ENCODE results near the gene MUS81. TPM values are rescaled to one million over a fixed set of nuclear protein-coding genes. Genes with fewer than 3 reads are reported as not detected.

Gene MUS81
- total and polyA plus RNA-seq, 2 of the 13 experiments (the other 11 are each of a cell fraction or from before 2014, with no cell fraction given), result 25.6 to 30.2 TPM

DNA sequence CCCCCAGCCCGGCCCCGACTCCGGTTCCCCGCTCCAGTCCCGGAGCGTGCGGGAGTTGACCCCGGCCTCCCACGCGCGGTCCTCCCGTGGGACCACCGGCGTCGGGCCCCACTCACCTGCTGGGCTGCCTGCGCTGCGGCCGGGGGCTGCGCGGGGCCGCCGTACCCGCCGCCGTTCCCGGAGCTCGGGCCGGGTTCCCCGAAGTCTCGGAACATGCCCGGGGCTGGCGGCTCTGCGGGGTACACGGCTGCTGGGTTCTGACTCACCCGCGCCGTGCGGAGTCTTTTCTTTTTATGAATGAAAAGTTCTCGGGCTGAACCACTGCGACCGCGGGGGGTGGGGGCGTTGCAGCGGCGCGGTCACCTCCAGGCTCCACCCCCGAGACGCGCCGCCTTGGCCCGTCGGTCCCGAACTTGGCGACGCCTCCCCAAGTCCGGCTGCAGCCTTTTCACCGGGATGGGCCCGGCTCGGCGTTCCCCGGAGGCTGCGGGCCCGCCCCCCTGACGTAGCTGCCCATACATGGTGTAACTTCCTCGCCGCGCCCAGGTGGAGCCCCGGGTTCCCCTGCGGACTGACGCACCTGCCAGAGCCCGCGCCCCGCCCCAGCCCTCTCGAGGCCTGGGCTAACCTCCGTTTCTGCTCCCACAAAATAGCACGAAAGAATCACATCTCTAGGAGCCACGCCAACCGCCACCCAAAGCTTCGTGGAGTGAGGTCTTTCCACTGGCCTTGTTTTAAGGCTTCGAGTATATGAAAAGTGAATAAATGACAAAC lies 40.1 kb downstream of the MUS81 start, which contains the start of gene FOSL1 (continued):
- TF ChIP-seq FOXM1 (CRISPR knock-in tag; IDR thresholded peaks at IDR 0.05) (no peak), RBM22 (optimal IDR thresholded peaks at IDR 0.05; ENCODE audit: low read length) (no peak), BRCA1 (CRISPR knock-in tag; IDR thresholded peaks at IDR 0.05) (no peak), ISX (CRISPR knock-in tag; conservative IDR thresholded peaks at IDR 0.05) (no peak), ZMAT3 (CRISPR knock-in tag; conservative IDR thresholded peaks at IDR 0.05) (no peak), ZNF12 (CRISPR knock-in tag; IDR thresholded peaks at IDR 0.05) (no peak), ZFP36 (IDR thresholded peaks at IDR 0.05; ENCODE audit: borderline replicate concordance, low read depth, low read length, partially characterized antibody) (no peak), ZNF619 (CRISPR knock-in tag; IDR thresholded peaks at IDR 0.05) (no peak), HMGA1 (CRISPR knock-in tag; conservative IDR thresholded peaks at IDR 0.05) (no peak), NCOA2 (CRISPR knock-in tag; IDR thresholded peaks at IDR 0.05) (0 out of 2 replicates have a peak, but pooled peaks have one; percentile 19), KDM3A (CRISPR knock-in tag; IDR thresholded peaks at IDR 0.05; ENCODE audit: low read depth) (no peak), TOPORS (CRISPR knock-in tag; IDR thresholded peaks at IDR 0.05) (no peak), HIVEP1 (CRISPR knock-in tag; IDR thresholded peaks at IDR 0.05) (peak; percentile 100), ZNF230 (CRISPR knock-in tag; IDR thresholded peaks at IDR 0.05) (no peak), ASH2L (IDR thresholded peaks at IDR 0.05; ENCODE audit: insufficient read length, low read depth, low read length) (no peak), FOXK1 (CRISPR knock-in tag; IDR thresholded peaks at IDR 0.05; ENCODE audit: borderline replicate concordance, low read depth) (0 out of 2 replicates have a peak, but pooled peaks have one; percentile 33), ZFX (CRISPR knock-in tag; IDR thresholded peaks at IDR 0.05; ENCODE audit: low read depth) (no peak; the same call in 1 of the 2 replicates), PHB2 (IDR thresholded peaks at IDR 0.05; ENCODE audit: partially characterized antibody) (no peak), ZNF615 (CRISPR knock-in tag; IDR thresholded peaks at IDR 0.05; ENCODE audit: borderline replicate concordance) (no peak), ATF7-NPFF (CRISPR knock-in tag; IDR thresholded peaks at IDR 0.05; ENCODE audit: low read depth) (no peak; the same call in 1 of the 2 replicates), ZNF234 (CRISPR knock-in tag; conservative IDR thresholded peaks at IDR 0.05) (no peak)
- TF ChIP-seq, protein P1, sequence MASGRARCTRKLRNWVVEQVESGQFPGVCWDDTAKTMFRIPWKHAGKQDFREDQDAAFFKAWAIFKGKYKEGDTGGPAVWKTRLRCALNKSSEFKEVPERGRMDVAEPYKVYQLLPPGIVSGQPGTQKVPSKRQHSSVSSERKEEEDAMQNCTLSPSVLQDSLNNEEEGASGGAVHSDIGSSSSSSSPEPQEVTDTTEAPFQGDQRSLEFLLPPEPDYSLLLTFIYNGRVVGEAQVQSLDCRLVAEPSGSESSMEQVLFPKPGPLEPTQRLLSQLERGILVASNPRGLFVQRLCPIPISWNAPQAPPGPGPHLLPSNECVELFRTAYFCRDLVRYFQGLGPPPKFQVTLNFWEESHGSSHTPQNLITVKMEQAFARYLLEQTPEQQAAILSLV (CRISPR knock-in tag; IDR thresholded peaks at IDR 0.05; ENCODE audit: borderline replicate concordance), result 0 out of 2 replicates have a peak, but pooled peaks have one; percentile 42
- TF ChIP-seq, protein P2, sequence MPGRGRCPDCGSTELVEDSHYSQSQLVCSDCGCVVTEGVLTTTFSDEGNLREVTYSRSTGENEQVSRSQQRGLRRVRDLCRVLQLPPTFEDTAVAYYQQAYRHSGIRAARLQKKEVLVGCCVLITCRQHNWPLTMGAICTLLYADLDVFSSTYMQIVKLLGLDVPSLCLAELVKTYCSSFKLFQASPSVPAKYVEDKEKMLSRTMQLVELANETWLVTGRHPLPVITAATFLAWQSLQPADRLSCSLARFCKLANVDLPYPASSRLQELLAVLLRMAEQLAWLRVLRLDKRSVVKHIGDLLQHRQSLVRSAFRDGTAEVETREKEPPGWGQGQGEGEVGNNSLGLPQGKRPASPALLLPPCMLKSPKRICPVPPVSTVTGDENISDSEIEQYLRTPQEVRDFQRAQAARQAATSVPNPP (CRISPR knock-in tag; IDR thresholded peaks at IDR 0.05), result no peak
- TF ChIP-seq, protein P3, sequence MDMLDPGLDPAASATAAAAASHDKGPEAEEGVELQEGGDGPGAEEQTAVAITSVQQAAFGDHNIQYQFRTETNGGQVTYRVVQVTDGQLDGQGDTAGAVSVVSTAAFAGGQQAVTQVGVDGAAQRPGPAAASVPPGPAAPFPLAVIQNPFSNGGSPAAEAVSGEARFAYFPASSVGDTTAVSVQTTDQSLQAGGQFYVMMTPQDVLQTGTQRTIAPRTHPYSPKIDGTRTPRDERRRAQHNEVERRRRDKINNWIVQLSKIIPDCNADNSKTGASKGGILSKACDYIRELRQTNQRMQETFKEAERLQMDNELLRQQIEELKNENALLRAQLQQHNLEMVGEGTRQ (IDR thresholded peaks at IDR 0.05; ENCODE audit: low read depth, low read length), result no peak
- TF ChIP-seq, protein P3 (CRISPR knock-in tag; IDR thresholded peaks at IDR 0.05; ENCODE audit: borderline replicate concordance), result peak; percentile 96; the same call in 1 of the 2 replicates
- TF ChIP-seq, protein P4, sequence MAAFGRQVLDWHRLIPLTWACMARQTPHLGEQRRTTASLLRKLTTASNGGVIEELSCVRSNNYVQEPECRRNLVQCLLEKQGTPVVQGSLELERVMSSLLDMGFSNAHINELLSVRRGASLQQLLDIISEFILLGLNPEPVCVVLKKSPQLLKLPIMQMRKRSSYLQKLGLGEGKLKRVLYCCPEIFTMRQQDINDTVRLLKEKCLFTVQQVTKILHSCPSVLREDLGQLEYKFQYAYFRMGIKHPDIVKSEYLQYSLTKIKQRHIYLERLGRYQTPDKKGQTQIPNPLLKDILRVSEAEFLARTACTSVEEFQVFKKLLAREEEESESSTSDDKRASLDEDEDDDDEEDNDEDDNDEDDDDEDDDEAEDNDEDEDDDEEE (CRISPR knock-in tag; IDR thresholded peaks at IDR 0.05), result no peak

All from HepG2 (cell line).